ENCODE measurements around the gene CD6. TPM values are rescaled to one million over a fixed set of nuclear protein-coding genes. Genes with fewer than 3 reads are reported as not detected.

CD6 gene
- total and polyA plus RNA-seq, 12 donors: 0.22 to 8.4 (median 2.1) TPM

DNA sequence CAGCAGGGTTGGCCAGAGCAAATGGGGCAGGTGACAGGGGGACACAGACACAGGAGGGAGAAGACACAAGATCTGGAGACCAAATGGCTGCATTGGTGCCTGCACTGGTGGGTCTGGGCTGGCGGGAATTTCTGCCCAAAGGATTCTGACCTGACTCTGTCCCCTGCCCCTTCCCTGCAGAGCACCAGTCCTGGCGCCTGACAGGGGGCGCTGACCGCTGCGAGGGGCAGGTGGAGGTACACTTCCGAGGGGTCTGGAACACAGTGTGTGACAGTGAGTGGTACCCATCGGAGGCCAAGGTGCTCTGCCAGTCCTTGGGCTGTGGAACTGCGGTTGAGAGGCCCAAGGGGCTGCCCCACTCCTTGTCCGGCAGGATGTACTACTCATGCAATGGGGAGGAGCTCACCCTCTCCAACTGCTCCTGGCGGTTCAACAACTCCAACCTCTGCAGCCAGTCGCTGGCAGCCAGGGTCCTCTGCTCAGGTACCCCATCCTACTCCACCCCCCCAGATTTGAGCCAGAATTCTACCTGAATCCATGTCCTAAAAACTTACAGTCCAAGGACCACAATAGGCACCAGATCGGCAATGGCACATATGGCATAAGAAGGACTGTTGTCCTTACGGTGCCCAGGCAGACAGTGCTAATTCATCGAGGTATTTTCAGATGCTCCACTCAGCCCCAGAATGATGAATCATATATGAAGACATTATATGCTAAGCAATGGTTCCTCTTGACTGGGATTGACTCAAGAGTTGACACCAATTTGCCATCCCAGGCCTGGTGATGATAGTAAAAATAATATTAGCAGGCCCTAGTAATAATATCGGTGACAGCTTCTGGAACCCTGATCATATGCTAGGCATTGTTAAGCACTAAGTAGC is 38.2 kb downstream of the CD6 start:
- Histone ChIP-seq H3K4me3 (no peak overlapping the region), H3K27me3 (peaks cover 20% of the 10 kb centered on the region), H3K4me1 (replicated peaks in 1 of 2) (peaks cover 7 to 12% of the 10 kb centered on the region in 2 donors), H3K27ac (no peak overlapping the region), H3K9me3 (replicated peaks in 1 of 3) (no peaks in the 10 kb centered on the region), H3K36me3 (replicated peaks in 1 of 2) (no peaks in the 10 kb centered on the region)
- no peak for DNase-seq
- TF ChIP-seq CTCF (IDR thresholded peaks at IDR 0.05) (no peak), POLR2A (IDR thresholded peaks at IDR 0.05) (no peak)
- intact Hi-C loops (cut with DNase I): no loop called here
- WGBS, 4 donors: 89 to 94% (median 92%) methylated on average over 10 to 15 of the region's 15 CpGs

- 85 to 92% (median 86%) methylated on average over 15 to 16 of the region's 16 CpGs for WGBS, 4 donors
- no peak for TF ChIP-seq POLR2A (IDR thresholded peaks at IDR 0.05)
- no peak for TF ChIP-seq CTCF (IDR thresholded peaks at IDR 0.05)
- Histone ChIP-seq H3K4me1 (replicated peaks in 1 of 2) (peaks cover 7 to 12% of the 10 kb centered on the region in 2 donors), H3K27ac (no peak overlapping the region), H3K4me3 (no peak overlapping the region), H3K9me3 (replicated peaks in 1 of 3) (no peaks in the 10 kb centered on the region), H3K27me3 (peaks cover 20% of the 10 kb centered on the region), H3K36me3 (replicated peaks in 1 of 2) (no peaks in the 10 kb centered on the region)
- intact Hi-C loops (cut with DNase I): no loop called here
- DNase-seq: no peak
Measured at GRCh38 chr11:61010466-61011228, 39.2 kb downstream of the CD6 start.

DNA sequence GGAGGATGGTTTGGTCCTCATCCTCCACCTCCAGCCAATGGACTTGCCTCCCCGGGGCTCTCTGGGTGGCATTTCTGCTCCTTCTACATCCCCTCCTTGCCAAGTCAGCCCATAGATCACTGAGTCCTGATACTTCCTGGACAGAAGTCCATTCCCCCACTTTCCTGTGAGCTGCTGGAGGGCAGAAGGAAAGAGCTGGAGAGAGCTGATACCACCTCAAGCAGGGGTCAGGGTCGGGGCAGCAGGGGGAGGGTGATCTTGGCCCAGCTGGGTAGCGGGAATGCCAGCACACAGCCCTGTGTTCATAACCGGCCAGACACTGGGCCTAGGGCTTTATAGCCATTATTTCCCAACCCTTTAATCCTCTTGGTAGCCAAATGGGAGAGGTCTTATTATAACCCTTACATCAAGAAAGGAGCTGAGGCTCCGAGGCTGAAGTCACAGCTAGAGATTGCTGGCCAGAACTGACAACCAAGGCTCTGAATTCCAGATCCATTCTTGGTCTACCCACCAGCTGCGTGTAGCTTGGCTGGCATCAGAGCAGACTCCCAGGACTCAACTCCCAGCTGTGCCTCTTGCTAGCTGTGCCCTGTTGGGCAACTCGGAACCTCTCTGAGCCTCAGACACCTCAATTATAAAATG is 39.9 kb downstream of the CD6 start:
- Histone ChIP-seq H3K9me3 (replicated peaks in 1 of 3) (no peaks in the 10 kb centered on the region), H3K27ac (peak overlapping the region in 1 of 5 donors; percentile 10), H3K27me3 (peaks cover 20% of the 10 kb centered on the region), H3K4me3 (no peak overlapping the region), H3K4me1 (replicated peaks in 1 of 2) (peaks cover 7 to 12% of the 10 kb centered on the region in 2 donors), H3K36me3 (replicated peaks in 1 of 2) (no peaks in the 10 kb centered on the region)
- peak in 2 of 7 donors; percentile 48 to 53 for DNase-seq
- WGBS, 4 donors: 61 to 80% (median 67%) methylated on average over 5 to 7 of the region's 7 CpGs
- intact Hi-C loops (cut with DNase I): no loop called here
- TF ChIP-seq CTCF (IDR thresholded peaks at IDR 0.05) (no peak), POLR2A (IDR thresholded peaks at IDR 0.05) (no peak)
